Activated CD8-positive, alpha-beta memory T cell treated with anti-CD3 and anti-CD28 coated beads, Interleukin-2, amount 50 U/mL, for 1 hour (primary cell): ENCODE results near the gene KAZN.

Experiments
- DNase-seq: peaks from one replicate; pipeline ENCODE4 v3.0.0-alpha.2; 2020; ENCODE audit errors: extremely low read depth

Gene KAZN

GRCh38 chr1:14912839-14913481 lies 314.5 kb downstream of the KAZN start:
- DNase-seq, result no peak

DNA sequence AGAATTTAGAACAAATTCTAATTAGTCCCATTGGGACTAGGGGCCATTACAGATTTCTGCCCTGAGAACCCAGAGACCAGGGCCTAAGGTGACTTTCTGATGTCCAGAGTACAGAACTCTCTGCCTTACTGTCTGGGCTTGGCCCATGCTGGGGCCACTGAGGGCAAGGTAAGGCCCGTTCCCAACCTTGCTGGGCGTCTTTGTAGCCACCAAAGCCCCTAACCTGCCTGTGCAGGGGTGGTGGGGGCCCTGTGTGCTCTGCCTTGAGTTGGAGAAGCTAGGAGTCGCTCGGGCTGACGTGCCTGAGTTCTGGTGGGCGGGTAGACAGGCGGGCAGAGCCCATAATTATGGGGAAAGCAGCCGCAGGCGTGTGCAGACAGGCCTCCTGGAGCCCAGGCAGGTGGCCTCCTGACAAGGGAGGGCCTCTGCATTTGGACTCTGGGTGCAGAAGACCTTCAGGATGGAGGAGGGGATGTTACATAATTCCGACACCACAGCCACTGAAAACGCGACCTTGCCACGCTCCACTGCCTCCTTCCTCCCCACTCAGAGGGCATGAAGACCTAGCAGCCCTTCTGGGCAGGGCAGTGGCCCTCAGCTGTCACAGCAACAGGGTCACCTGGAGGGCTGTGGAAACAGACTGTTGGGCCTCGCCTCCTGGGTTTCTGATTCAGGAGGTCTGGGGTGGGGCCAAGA lies 315.1 kb downstream of the KAZN start:
- DNase-seq, result no peak

DNA sequence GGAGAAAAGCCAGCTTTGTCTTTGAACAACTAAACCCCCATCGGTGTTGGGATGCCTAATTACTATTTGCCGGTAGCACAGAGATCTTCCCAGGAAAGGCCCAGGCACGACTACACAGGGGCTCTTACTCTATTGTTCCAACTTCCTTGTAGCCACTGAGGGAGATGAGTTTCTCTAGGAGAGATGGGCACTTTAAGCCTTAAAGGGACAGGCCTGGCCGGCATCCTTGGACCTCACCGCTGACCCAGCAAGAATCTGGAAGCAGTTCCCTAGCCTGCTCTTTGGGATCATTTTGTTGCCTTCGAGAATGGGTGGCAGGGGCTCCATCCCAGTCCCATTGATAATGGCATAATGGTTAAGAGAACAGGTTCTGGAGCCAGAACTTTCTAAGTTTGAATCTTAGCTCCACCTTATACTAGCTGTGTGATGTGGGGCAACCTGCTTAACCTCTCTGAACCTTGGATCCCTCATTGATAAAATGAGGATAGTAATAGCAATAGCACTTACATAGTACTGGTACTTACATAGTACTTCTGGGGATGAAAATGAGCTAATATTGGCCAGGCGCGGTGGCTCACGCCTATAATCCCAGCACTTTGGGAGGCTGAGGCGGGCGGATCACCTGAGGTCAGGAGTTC lies 316.0 kb downstream of the KAZN start:
- no peak for DNase-seq

GRCh38 chr1:14915356-14916054 lies 317.0 kb downstream of the KAZN start:
- DNase-seq, result no peak

- no peak for DNase-seq
Observed at GRCh38 chr1:14919289-14919688, 320.8 kb downstream of the KAZN start.

GRCh38 chr1:14919751-14920150 lies 321.3 kb downstream of the KAZN start:
- DNase-seq, result no peak

DNA sequence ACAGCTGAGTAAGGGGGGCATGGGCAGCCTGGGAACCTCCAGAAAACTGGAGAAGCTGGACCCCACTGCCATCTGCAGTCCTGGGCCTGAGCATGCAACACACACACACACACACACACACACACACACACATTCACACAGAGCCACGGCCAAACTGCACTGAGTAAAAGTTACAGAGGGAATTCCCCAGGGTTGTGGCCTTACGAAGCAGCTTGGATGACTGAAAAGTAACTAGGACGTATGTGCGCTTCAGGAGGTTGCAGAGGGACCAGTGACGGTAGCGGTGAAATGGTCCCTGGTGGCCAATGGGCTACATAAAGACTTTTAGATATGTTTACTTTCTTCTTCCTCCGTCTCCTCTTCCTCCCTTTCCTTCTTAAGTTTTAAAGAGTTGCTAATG lies 322.6 kb downstream of the KAZN start:
- no peak for DNase-seq

DNA sequence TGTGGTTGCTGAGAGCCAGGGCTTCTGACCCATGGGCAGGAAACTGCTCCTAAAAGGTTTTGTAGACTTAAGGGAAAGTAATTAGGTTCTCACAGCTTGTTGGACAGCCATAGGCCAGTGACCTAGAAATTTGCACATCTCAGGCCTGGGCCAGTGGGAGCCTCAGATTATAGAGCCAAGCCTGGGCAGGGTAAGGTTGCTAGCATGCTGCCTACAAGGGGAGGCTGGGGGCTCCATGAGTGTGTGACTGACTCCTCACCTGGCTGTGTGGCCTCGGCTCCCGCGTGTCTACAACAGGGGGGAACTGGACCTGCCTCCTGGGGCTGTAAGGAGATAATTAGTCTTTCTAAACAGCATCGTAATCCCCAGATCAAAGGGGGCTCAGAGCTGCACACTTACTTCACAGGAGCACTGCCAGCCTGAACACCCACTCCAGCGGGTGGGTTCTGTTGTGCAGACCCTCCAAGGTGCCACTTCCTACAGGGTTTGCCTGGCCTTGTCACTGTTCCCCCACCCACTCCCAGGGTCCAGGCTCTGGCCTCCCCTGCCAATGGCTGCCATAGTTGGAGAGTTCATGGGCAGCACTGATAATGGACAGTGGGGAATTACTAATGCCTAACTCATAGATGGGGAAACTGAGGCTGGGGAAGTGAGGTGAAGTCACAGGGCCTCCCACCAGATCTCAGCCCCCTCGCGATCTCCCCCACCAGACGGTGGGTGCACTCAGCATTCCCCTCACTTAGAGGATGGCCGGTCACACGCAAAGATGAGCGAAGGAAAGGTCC lies 324.6 kb downstream of the KAZN start:
- DNase-seq, result no peak

DNA sequence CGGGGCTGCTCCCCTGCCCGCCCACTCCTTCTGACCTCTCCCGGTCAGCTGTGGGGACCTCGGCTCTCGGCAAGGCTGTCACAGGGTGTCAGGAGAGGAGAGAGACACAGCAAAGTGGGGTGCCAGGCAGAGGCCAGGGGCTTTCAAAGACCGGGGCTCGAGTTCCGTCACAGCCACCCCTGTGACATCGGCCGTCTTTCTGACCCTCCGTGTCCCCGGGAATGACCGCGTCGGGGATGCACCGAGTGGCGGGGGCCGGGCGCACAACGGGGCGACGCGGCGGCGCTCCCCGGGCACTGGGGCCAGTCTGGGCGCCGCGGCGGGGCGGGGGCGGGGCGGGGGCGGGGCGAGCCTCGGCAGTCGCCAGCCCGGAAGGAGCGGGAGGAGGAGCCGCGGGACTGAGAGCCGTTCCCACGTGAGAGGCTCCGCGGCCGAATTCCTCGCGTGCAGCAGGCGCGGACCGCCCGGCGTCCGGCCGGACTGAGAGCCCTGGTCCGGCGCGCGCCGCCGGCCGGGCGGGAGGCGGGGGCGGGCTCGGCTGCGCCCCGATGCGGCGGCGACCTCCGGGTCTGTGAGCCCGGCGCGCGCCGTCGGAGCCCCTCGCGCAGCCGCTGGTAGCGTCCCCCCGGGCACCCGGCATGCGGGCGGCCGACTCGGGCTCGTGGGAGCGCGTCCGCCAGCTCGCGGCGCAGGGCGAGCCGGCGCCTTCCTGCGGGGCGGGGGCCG lies 325.4 kb downstream of the KAZN start:
- no peak for DNase-seq

DNA sequence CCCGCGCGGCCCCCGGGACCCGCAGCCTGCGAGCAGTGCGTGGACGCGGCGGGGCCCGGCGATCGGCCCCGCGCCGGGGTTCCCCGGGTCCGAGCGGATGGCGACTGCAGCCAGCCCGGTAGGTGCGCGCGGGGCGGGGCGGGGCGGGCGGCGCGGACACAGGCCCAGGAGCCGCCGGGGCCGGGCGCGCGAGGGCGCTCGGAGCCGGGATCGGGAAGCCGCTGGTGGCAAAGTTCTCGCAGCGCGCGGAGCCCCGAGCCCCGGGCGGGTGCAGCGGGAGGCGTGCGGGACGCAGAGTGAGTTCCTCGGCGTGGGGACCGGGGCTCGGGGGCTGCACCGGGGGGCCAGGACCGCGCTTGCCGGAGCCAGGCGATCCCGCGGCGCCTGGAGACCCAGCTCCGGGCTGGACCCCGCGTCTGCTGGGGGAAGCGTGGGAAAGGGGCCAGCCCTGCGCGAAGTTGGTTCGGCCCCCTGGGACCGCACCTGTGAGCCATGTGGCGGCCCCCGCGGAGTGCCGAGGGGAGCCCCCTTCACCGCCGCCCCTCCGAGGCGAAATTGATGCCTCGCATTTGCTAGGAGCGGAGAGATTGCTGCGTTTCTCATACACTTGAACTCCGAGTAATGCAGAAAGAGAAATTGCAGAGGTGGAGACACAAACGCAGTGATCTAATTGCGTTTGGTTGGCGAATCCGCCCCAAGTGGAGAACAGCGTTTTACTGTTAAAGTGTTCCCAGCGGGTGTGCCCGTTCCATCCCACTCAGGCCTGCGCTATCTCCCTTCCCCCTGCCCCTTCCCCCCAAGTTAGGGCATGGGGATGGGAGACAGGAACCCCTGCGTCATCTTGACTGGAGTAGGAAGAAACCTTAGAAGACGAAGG lies 326.2 kb downstream of the KAZN start:
- no peak for DNase-seq

GRCh38 chr1:14925336-14926136 lies 327.1 kb downstream of the KAZN start:
- DNase-seq, result no peak

DNA sequence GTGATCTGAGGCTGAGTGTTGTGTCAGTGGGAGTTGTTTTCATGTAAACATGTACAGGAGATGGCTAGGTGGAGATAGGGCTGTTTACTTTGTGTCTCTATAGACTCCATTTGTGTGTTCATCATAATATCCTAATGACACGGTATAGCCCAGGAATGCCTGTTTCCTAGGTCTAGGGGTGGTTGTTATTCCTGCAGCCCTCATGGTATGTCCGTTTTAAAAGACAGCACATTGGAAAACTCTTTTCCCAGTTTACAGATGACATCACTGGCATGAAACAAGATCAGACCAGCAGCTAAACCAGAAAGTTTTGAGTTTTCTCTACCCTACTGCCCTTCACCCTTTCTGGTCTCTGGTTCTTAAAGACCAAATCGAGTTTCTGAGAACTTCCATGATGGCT lies 327.7 kb downstream of the KAZN start:
- DNase-seq, result no peak

DNA sequence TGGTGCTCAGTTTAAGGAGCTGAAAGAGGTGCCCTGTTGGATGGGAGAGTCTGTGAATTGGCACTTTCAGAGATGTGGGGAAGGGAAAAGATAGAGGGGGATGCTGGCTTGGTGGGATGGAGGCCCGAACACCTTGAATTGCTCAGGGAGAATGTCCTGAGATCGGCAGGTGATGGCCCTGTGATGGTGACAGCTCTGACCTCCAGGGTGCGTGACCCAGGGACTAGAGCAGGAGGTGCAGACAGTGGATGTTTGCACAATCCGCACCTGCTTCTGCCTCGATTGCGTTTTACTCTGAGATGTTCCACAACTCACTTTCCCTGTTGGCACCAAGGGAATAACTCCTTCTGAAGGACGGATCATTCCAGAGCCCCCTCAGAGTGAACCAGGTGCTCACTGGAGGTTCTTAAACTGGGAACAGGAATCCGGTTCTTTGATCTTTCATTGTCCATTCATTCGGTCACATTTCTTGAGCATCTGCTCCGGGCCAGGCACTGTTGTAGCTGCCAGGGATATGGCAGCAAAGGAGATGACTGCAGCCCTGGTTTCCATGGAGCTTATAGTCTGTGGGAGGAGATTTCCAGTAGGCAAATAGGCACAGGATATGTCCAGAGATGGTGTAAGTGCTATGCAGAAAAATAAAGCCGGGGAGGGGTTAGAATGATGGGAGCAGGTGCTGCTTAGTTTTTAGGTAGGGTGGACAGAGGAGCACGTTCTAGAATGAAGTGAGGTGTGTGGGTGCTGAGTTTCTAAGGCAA lies 328.5 kb downstream of the KAZN start:
- DNase-seq, result no peak

DNA sequence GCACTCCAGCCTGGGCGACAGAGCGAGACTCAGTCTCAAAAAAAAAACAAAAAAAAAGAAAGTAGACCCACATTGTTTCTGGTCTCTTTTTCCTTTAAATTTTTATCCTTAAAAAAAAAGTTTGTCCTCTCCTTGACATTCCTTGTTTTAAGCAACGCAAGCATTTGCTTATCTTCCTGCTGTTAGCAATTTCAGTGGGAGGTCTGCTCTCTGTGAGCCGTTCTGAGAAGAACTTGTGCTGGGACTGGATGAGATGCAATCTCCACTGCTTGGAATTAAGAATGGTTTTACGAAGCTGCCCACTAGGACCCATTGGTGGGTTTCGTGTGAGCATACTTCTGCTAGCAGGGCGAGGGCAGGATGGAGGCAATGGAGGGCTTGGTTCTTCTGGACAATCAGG lies 329.9 kb downstream of the KAZN start:
- DNase-seq, result no peak

- no peak for DNase-seq
Observed at GRCh38 chr1:14928886-14929546, 330.5 kb downstream of the KAZN start.

GRCh38 chr1:14929547-14930246 lies 331.2 kb downstream of the KAZN start:
- DNase-seq, result no peak

DNA sequence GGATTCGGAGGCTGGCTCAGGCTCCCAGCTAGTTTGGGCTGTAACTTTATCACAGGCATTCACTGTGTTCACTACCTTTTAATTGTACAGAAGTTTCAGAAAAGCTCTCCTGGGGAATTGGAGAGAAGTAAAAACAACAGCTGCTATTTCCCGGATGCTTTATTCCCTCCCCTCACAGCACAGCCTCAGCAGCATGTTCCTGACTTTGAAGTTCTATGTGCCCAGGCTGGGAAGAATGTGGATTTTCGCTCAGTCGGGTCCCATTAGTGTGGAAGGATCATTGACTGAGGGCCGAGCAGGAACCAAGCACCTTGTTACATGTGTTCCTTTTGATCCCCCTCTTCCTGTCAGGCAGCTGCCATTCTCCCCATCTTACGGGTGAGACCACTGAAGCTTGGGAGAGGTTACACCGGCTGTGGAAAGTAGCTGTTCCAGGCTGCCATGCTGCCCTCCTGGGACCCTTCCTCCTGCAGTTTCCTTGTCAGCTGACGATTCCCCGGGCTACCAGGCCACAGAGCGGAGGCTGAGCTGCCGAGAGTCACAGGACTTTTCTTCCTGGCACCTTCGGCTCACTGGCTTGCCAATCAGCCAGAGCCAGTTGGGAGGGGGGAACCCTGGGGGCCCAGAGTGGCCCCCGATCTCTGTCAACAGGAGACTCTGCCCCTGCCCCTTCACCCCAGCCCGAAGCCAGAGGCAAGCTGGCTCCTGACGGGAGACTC lies 331.9 kb downstream of the KAZN start:
- DNase-seq, result no peak
